HG02885 (cell line): ENCODE measurements around the gene HTR7.
"Not testable (repeated sequence)": the region's sequence is repeated elsewhere in the genome, so short reads cannot be mapped to it uniquely, and the experiment has no call there.

Experiments used
- ATAC-seq: cut with Tn5 transposase; IDR thresholded peaks from one replicate; pipeline ENCODE4 v1.9.1; 2021; ENCODE audit warnings: mild to moderate bottlenecking; ENCODE audit not compliant: unreplicated experiment, poor library complexity

The HTR7 gene

GRCh38 chr10:90859321-90859751 lies 1.5 kb upstream of the HTR7 start:
- no peak for ATAC-seq

- no peak for ATAC-seq
Observed at GRCh38 chr10:90858461-90858968, 676 bp upstream of the HTR7 start.

DNA sequence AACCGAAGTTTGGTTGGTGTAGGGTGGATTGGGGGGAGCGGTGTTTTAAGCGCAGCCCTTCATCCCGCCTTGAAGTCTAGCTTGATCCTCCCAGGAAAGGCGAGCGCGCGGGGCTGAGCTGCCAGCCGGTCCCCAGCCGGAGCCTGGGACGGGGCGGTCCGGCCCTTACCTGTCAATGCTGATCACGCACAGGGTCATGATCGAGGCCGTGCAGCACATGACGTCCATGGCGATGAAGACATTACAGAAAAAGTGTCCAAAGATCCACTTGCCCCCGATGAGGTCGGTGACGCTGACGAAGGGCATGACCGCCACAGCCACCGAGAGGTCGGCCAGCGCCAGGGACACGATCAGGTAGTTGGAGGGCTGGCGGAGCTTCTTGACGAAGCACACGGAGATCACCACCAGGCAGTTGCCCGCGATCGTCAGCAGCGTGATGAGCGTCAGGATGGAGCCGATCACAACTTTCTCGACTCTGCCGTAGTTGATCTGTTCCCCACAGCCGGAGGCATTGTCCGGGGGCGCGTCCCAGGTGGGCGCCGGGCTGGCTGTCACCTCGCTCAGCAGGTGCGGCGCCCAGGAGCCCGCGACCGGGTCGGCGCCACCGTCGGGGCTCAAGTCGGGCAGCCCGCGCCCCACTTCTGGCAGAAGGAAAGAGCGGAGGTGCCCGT lies 740 bp downstream of the HTR7 start:
- ATAC-seq: no peak

DNA sequence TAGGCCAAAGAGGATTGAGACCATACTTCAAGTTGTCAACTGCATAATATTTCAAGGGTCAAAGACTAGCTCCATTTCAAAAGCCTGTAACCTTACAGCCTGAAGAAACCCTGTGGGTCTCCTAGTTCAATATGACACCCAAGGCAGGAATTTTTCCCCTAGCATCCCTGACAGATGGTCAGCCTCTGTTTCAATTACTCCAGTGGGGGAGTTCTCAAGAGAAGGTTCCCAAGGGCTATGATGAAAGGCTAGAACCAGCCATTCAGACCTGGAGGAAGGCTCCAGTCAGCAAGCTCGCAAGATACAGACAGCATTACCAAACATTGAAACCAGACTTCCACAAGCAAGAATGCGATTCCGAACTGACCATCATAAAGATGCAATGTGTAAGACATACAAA lies 1.6 kb downstream of the HTR7 start:
- no peak for ATAC-seq

- no peak for ATAC-seq
Observed at GRCh38 chr10:90855126-90855525, 2.7 kb downstream of the HTR7 start.

- no peak for ATAC-seq
Observed at GRCh38 chr10:90849956-90850749, 7.7 kb downstream of the HTR7 start.

DNA sequence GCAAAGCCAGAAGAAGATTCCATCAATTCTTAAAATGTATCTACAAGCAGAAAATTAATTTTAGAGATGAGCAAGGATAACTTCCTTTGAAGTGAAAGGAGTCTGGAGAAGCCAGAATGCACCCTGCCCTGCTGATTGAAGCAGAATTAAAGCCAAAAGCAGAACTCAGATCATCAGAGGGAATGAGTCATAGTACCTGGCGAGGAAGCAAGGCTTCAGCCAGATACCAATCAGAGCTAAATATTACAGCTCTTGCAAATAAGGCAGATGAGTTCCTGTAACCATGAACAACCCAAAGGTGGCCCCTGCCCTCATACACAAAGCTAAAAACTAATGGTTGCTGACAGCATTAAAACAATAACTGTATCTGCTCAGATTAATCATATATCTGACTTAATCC lies 10.4 kb downstream of the HTR7 start:
- no peak for ATAC-seq

DNA sequence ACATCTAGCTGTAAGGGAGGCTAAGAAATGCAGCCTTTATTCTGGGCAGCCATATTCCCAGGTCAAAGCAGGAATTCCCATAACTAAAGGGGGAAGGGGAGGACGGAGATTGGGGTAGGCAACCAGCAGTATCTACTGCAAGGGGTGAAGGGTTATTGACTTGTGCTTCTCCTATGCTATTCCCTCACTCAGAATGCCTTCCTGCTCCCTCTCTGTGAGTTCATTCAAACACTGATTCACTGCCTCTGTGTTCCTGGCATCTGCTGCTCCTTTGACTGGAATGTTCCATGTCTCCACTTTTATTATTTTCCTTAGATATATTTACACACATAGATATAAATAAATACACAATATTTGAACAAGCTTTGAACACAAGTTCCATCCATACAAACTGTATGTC lies 11.1 kb downstream of the HTR7 start:
- ATAC-seq: no peak

- no peak for ATAC-seq
Observed at GRCh38 chr10:90845726-90846125, 12.1 kb downstream of the HTR7 start.

DNA sequence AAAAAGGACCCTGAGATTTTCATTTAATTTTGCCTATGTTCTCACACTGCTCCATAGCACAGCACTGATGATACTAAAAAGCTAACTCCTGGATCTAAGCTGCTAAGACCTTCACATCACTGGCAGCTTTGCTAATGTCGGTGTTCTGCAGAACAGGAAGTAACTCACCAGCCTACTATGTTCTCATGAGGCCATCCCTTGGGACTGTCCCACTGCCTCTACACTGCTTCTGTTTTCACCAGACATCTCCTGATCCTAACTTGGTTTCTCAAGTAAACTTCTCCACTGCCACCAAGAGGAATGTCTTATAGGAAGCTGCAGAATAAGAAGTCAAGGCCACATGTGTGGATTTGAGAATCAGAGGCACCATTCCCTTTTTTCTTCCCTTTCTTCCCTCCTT lies 15.1 kb downstream of the HTR7 start:
- ATAC-seq: no peak

DNA sequence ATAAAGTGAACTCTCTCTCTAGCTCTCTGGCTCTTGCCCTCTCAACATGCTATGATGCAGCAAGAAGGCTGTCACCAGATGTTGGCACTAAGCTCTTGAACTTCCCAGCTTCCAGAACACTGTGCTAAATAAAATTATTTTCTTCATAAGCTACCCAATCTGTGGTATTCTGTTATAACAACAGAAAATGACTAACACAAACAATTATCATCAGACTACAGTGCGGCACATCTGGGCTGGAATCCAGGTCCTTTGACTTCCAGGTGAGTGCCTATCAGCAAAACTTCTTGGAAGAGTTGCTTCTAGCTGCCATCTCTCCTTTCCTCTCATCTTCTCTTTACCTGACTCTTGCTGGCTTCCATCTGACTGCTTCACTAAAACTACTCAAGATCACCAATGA lies 20.4 kb downstream of the HTR7 start:
- no peak for ATAC-seq

DNA sequence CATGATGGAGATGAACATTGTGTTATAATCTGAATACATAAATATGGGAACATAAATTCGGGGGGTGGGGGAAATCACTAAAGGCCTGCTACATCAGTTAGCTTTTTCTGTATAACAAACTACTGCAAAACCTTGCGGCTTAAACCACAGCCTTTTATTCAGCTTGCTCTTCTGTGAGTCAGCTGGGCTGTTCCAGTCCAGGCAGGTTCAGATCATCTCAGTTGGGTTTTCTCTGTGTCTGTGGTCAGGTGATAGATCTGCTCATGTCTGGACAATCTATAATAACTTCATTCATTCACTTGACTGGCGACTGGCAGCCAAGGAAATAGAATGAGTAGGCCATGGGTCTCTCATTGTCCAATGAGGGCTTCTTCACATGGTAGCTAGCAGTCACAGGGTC lies 23.5 kb downstream of the HTR7 start:
- no peak for ATAC-seq

DNA sequence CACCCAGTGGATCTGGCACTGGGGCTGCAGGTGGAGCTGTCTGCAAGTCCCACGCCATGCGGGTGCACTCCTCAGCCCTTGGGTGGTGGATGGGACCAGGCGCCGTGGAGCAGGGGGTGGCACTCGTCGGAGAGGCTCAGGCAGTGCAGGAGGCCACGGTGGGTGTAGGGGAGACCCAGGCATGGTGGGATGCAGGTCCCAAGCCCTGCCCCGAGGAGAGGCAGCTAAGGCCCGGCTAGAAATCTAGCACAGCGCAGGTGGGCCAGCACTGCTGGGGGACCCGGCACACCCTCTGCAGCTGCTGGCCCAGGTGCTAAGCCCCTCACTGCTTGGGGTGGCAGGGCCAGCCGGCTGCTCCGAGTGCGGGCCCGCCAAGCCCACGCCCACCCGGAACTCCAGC lies 25.7 kb downstream of the HTR7 start:
- no peak for ATAC-seq

DNA sequence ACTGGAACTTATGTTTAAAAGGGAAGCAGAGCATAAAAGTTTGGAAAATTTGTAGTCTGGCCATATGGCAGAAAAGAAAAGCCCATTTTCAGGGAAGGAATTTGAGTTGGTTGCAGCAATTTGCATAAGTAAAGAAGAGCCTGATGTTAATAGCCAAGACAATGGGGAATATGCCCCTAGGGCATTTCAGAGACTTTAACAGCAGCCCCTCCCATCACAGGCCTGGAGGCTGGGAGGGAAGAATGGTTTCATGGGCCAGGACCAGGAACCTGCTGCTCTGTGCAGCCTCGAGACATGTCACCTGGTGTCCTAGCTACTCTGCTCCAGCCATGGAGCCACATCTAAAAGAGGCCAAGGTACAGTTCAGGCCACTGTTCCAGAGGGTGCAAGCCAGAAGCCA lies 35.3 kb downstream of the HTR7 start:
- ATAC-seq: no peak

DNA sequence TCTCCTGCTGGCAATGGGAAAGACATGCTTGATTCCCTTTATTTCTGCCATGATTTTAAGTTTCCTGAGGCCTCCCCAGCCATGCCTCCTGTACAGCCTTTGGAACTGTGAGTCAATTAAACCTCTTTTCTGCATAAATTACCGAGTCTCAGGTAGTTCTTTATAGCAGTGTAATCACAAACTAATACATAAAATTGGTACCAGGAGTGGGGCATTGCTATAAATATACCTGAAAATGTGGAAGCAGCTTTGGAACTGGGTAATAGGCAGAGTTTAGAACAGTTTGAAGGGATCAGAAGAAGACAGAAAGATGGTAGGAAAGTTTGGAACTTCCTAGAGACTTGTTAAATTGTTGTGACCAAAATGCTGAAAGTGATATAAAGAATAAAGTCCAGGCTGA lies 36.0 kb downstream of the HTR7 start:
- ATAC-seq: not testable (repeated sequence)

GRCh38 chr10:90819911-90820310 lies 37.9 kb downstream of the HTR7 start:
- no peak for ATAC-seq

GRCh38 chr10:90818736-90819135 lies 39.1 kb downstream of the HTR7 start:
- ATAC-seq: no peak

GRCh38 chr10:90817128-90817889 lies 40.5 kb downstream of the HTR7 start:
- ATAC-seq: no peak

GRCh38 chr10:90816466-90816865 lies 41.4 kb downstream of the HTR7 start:
- no peak for ATAC-seq

DNA sequence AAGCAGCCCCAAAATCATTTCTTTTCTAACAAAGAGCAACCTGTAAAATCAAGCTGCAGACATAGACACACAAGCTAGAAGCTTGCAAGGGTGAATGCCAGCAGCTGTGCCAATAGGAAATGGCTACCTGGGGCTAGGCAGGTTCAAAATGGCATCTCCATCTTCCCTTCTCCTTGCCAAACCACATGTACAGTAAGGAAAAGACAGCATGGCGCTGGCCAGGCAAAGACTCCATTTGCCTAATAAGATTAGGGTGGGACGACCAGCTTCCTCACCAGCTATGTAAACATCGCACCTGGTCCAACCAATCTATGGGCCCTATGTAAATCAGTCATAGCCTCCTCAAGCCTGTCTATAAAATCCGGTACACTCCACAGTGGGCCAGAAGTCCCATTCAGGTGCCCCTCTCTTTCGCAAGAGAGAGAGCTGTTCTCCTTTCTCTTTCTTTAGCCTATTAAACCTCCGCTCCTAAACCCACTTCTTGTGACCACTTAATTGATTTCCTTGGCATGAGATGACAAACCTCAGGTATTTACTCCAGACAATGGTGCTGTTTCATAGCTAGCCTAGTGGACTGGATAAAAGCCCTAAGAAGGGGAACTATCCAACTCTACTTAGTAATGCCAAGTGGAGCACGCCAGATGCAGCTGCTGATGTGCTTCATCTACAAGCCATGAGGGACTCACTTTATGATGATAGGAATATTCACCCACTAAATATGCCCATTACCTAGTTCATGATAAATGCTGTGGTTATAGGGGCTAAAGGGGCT lies 44.1 kb downstream of the HTR7 start:
- ATAC-seq: no peak
